GM18861 (cell line): ENCODE results near the gene CTBP2.
A peak's percentile ranks its signal among the peaks of the same experiment; 100 is the strongest.

Experiments
- ATAC-seq: cut with Tn5 transposase; IDR thresholded peaks from one replicate; pipeline ENCODE4 v1.9.1; 2021; ENCODE audit not compliant: unreplicated experiment

The CTBP2 gene

GRCh38 chr10:124984376-124984775, 176.0 kb downstream of the CTBP2 start:
- ATAC-seq: no peak

GRCh38 chr10:124983321-124983720, 177.0 kb downstream of the CTBP2 start:
- ATAC-seq: no peak

GRCh38 chr10:124978376-124978725, 182.0 kb downstream of the CTBP2 start:
- ATAC-seq: no peak

DNA sequence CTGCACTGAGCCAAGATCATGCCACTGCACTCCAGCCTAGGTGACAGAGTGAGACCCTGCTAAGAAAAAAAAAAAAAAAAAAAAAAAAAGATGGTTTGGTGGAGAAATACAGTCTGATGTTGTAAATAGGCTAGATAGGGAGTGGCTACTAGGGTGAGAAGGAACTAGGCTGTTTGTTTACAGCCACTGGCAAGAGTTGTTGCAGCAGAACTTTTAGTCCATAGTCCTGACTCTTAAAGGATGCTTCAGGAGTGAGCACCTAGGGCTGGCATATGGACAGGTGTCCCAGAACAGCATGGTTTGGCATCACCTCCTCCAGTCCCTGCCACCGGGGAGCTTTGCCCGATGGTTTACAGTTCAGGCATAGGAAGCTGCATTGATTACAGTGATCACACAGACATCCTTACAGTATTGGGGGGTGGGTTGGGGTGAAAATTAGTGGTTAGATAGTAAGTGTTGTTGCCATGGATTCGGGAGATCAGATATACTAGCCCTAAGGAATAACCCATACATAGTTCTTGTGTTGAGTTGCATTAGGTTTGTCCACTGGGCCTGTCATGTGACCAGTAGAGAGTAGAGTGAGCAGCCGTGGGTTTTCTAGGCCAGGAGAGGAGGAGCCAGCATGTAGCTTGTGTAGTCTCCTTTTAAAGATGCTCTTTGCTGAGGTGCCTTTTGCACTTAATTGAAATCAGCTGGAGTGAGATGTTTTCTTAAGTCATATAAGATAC, 182.6 kb downstream of the CTBP2 start:
- ATAC-seq: no peak

DNA sequence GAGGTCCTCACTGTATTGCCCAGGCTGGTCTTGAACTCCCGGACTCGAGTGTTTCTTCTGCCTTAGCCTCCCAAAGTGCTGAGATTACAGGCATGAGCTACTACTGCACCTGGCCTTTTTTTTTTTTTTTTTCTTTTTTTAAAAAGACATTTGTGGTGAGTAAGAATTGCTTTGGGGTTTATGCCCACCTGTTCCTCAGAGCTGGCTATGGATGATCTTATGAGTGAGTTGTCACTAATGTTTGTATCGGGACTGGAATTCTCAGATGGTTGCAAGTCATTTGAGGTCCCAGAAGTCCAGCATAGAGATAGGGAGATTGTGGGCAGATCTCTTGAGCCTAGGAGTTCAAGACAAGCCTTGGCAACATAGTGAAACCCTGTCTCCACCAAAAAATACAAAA, 183.2 kb downstream of the CTBP2 start:
- ATAC-seq: no peak

GRCh38 chr10:124975977-124976514, 184.3 kb downstream of the CTBP2 start:
- ATAC-seq: peak; percentile 50

DNA sequence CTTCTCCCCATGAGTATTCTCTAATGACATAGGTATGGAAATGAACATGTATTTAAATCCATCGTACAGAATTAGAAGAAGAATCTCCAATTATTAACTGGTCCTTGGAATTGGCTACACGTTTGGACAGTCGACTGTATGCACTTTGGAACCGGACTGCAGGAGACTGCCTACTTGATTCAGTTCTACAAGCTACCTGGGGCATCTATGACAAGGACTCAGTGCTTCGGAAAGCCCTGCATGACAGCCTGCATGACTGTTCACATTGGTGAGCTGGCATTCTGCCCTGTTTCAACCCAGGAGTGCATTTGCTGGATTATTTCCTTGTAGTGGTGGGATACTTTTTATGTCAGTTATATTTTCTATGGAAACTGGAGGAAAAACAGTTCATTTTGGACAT, 186.2 kb downstream of the CTBP2 start:
- no peak for ATAC-seq

DNA sequence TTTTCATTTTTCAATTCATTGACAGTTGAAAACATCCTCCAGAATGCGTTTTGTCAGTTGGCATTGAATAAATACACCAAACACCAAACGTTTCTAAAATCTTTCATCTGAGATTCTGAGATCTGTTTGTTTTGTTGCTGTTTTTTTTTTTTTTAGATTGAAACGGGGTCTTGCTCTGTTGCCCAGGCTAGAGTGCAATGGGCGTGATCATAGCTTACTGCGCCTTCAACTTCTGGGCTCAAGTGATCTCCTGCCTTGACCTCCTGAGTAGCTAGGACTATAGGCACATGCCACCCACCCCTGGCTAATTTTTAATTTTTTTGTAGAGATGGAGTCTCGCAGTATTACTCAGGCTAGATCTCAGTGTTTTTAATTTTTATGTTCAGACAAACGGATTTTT, 187.7 kb downstream of the CTBP2 start:
- ATAC-seq: no peak

DNA sequence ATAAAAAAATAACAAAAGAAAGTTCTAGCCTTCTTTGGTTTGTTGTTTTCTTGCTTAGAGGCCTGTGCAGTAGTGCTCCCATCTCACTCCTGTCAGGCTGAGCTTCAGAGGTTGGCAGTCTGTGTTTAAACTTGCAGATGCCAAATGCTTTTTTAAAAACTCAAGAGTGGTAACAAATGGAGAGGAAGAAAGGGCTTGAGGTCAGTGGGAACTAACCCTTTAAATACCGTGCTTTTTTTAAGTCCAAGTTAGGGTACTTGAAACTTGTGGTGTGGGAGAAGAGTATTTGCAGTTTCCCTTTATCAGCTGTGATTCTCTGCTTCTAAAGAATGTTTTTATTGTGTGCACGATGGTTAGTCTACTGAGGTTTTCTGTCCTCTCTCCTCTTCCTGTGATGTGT, 189.1 kb downstream of the CTBP2 start:
- no peak for ATAC-seq

DNA sequence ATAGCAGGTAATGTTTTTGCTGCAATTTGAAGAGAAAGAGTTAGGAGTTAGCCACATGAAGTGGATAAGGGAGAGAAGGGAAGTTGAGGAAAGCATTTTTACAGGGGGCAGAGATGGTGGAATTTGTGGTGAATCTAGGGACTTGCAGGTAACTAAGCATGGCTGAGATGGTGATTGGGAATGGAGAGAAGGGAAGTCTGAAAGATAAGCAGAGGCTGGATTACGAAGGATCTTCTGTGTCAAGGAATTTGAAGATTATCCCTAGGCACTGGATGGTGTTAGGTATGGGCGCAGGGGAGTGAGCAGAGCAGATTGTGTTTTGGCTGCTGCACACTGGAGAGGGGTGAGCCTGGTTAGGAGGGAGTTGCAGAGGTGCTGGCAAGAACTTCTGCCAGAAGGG, 193.1 kb downstream of the CTBP2 start:
- no peak for ATAC-seq

- ATAC-seq: no peak
These were observed 194.4 kb downstream of the CTBP2 start for GRCh38 chr10:124966008-124966407.

GRCh38 chr10:124963866-124964720, 196.3 kb downstream of the CTBP2 start:
- no peak for ATAC-seq

GRCh38 chr10:124962421-124962820, 197.9 kb downstream of the CTBP2 start:
- ATAC-seq: no peak

DNA sequence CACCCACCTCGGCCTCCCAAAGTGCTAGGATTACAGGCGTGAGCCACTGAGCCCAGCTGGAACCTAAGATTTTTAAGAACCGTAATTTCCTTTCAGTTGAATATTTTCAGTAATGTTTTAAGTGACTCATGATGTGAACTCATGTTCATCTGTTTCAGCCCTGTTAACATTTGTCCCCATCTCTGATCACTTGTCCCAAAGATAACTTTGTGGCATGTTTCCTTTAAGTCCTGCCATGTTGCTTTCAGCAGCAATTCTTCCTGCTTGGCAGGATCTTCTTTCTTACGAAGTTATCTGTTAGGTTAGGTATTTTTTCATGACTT, 199.2 kb downstream of the CTBP2 start:
- ATAC-seq: no peak

- no peak for ATAC-seq
These were observed 200.8 kb downstream of the CTBP2 start for GRCh38 chr10:124959564-124959963.

GRCh38 chr10:124957404-124957947, 202.9 kb downstream of the CTBP2 start:
- ATAC-seq: no peak

GRCh38 chr10:124956764-124957163, 203.6 kb downstream of the CTBP2 start:
- no peak for ATAC-seq

- ATAC-seq: no peak
These were observed 204.5 kb downstream of the CTBP2 start for GRCh38 chr10:124955868-124956267.

GRCh38 chr10:124955243-124955642, 205.1 kb downstream of the CTBP2 start:
- ATAC-seq: no peak

GRCh38 chr10:124953421-124953820, 206.9 kb downstream of the CTBP2 start:
- ATAC-seq: no peak

GRCh38 chr10:124952123-124952522, 208.2 kb downstream of the CTBP2 start:
- ATAC-seq: no peak

DNA sequence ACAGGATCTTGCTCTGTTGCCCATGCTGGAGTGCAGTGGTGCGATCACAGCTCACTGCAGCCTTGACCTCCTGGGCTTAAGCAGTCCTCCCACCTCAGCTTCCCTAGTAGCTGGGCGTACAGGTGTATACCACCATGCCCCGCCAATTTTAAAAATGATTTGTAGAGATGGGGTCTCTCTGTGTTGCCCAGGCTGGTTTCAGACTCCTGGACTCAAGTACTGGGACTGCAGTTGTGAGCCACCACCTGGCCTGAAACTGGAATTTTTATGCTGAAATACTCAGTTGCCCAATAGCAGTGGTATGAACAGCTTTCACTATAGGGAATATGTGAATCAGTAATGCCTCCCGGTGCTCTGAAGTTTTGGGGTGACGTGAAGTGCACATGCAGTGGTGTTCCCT, 210.8 kb downstream of the CTBP2 start:
- no peak for ATAC-seq
